Measurements from ENCODE around the gene GSTP1. TPM values are rescaled to one million over a fixed set of nuclear protein-coding genes. Genes with fewer than 3 reads are reported as not detected.

GSTP1 gene
- total and polyA plus RNA-seq, 9 of the 15 experiments (the other 6 are each of a cell fraction or from before 2014, with no cell fraction given): 592 to 2,150 (median 1,204) TPM

DNA sequence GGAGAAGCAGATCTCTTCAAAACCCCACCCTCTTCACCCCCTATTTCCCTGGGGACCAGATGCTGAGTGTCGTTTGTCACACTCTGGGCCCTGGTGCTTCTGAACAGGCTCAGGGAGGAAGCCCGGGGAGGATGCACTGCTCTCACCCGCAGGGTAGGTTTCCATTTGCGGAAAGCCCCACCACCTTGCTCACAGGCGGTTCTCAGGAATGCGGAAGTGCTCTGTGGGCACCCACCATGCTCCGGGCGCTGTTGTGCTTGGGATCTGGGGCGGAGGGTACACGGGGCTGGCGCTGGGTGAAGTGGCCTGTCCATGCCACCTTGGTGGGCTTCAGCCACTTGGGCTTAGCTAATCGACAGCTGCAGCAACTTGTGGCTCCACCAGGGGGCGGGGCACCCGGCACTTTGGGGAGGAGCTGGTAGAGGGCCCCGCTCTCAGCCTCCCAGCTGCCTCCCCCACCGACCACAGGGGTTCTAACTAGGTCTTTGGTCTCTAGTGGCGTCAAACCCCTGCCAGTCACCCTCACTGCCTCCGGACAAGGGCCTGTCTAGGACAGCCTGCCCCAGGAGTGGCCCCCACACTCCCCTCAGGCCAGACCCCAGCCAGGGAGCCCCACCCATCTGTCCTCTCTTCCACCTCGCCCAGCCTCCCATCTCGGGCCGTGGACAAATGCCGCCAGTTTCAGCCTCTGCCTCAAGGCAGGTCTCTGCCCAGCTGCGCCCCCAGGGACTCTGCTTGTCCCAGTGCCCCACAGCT lies 30.5 kb downstream of the GSTP1 start:
- peak; percentile 89 for ATAC-seq
- no peak overlapping the region for H3K4me3 ChIP-seq
- peak overlapping the region; percentile 44; the same call in 2 of the 3 replicates for H3K27ac ChIP-seq (ENCODE audit: extremely low read depth, low read depth, low read length)
- H3K4me1 ChIP-seq (replicated peaks in 1 of 2; ENCODE audit: control insufficient read depth in 2 of 2, insufficient read depth in 2 of 2, low read length in 2 of 2): peaks cover 9 to 72% of the 10 kb centered on the region in 2 experiments; a peak in 4 of 5 replicates
- WGBS (ENCODE audit: insufficient coverage, low coverage, missing lambda C conversion rate): 30% methylated on average over 19 of the region's 23 CpGs
- in situ Hi-C loops (cut with MboI) (no loop called here), intact Hi-C loops (cut with micrococcal nuclease) (no loop called here)
- POLR2A ChIA-PET: interaction anchor here (0.6 to 3.4 kb wide), 6 partner anchors 9 to 229 kb away, joined by 3 to 36 read pairs (median 4); partner anchors contain the start of gene NUDT8
- BruUV-seq (replicated peaks): no TSS peak
- H3K9ac ChIP-seq (ENCODE audit: insufficient read depth in 1 of 2, low read depth in 2 of 2, low read length in 2 of 2): peak overlapping the region; percentile 29 to 87; a peak in 3 of 4 replicates
- peak; percentile 77 for FAIRE-seq
- peak overlapping the region; percentile 64 for H2AFZ ChIP-seq (ENCODE audit: low read depth, low read length)
- peaks cover 5% of the 10 kb centered on the region; the same call in 2 of the 3 replicates for H3K79me2 ChIP-seq (ENCODE audit: control insufficient read depth, insufficient read depth, low read length)
- peaks cover 46% of the 10 kb centered on the region; the same call in 2 of the 3 replicates for H3K36me3 ChIP-seq (ENCODE audit: control insufficient read depth, insufficient read depth, low read length)
- peak overlapping the region; percentile 52 for H3K4me2 ChIP-seq (ENCODE audit: insufficient read depth, low read length)
- CTCF ChIA-PET (ENCODE audit: low intra/inter-chr PET ratio): interaction anchor here (0.6 to 1.0 kb wide), 2 partner anchors 16 to 1422 kb away, joined by 3 read pairs; partner anchors contain the start of gene NUDT8
- peak; percentile 64 to 79 (median 77) for DNase-seq (ENCODE audit: extremely low read depth in 1 of 4, low spot score in 3 of 4)
- no peaks in the 10 kb centered on the region for H4K20me1 ChIP-seq (replicated peaks; ENCODE audit: control insufficient read depth, insufficient read depth, low read length)
- H3K9me1 ChIP-seq (ENCODE audit: control insufficient read depth, insufficient read depth, low read length): no peaks in the 10 kb centered on the region
- 0 out of 2 replicates have a peak, but pooled peaks cover 2% of the 10 kb centered on the region for H3K9me3 ChIP-seq (replicated peaks; ENCODE audit: control insufficient read depth, insufficient read depth, low read depth, low read length)
- no peaks in the 10 kb centered on the region for H3K27me3 ChIP-seq (ENCODE audit: control insufficient read depth in 2 of 2, insufficient read depth in 2 of 2, low read length in 2 of 2)
- TF ChIP-seq, protein P1, sequence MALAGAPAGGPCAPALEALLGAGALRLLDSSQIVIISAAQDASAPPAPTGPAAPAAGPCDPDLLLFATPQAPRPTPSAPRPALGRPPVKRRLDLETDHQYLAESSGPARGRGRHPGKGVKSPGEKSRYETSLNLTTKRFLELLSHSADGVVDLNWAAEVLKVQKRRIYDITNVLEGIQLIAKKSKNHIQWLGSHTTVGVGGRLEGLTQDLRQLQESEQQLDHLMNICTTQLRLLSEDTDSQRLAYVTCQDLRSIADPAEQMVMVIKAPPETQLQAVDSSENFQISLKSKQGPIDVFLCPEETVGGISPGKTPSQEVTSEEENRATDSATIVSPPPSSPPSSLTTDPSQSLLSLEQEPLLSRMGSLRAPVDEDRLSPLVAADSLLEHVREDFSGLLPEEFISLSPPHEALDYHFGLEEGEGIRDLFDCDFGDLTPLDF (CRISPR knock-in tag; IDR thresholded peaks at IDR 0.05): no peak
- TF ChIP-seq DDX20 (tag; IDR thresholded peaks at IDR 0.05; ENCODE audit: low read depth) (no peak), HEY1 (CRISPR knock-in tag; IDR thresholded peaks at IDR 0.05; ENCODE audit: borderline replicate concordance) (no peak), ZNF780A (CRISPR knock-in tag; IDR thresholded peaks at IDR 0.05) (no peak), ARHGAP35 (IDR thresholded peaks at IDR 0.05; ENCODE audit: partially characterized antibody) (no peak), CBX1 (IDR thresholded peaks at IDR 0.05; ENCODE audit: low read depth) (no peak), ZNF507 (tag; conservative IDR thresholded peaks at IDR 0.05) (no peak), KLF16 (IDR thresholded peaks at IDR 0.05) (peak; percentile 29; the same call in 1 of the 2 replicates), GATA2 (CRISPR knock-in tag; IDR thresholded peaks at IDR 0.05) (no peak), MEIS2 (IDR thresholded peaks at IDR 0.05; ENCODE audit: partially characterized antibody) (no peak), SMAD2 (IDR thresholded peaks at IDR 0.05; ENCODE audit: low read depth, low read length) (no peak), HIVEP1 (CRISPR knock-in tag; IDR thresholded peaks at IDR 0.05) (no peak), RFX1 (IDR thresholded peaks at IDR 0.05) (no peak), POU5F1 (IDR thresholded peaks at IDR 0.05; ENCODE audit: borderline replicate concordance, low read depth, low read length, partially characterized antibody) (no peak), ZFPM2 (CRISPR knock-in tag; IDR thresholded peaks at IDR 0.05) (no peak), PHF21A (IDR thresholded peaks at IDR 0.05; ENCODE audit: borderline replicate concordance, low read depth) (no peak), ZC3H8 (IDR thresholded peaks at IDR 0.05) (no peak), RBM15 (IDR thresholded peaks at IDR 0.05; ENCODE audit: insufficient read depth, low read length) (no peak)
- TF ChIP-seq, protein P2, sequence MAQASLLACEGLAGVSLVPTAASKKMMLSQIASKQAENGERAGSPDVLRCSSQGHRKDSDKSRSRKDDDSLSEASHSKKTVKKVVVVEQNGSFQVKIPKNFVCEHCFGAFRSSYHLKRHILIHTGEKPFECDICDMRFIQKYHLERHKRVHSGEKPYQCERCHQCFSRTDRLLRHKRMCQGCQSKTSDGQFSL (CRISPR knock-in tag; IDR thresholded peaks at IDR 0.05): no peak; the same call in 1 of the 2 replicates
- TF ChIP-seq, protein P2 (tag; IDR thresholded peaks at IDR 0.05): no peak
- TF ChIP-seq, protein P3, sequence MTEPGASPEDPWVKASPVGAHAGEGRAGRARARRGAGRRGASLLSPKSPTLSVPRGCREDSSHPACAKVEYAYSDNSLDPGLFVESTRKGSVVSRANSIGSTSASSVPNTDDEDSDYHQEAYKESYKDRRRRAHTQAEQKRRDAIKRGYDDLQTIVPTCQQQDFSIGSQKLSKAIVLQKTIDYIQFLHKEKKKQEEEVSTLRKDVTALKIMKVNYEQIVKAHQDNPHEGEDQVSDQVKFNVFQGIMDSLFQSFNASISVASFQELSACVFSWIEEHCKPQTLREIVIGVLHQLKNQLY (CRISPR knock-in tag; conservative IDR thresholded peaks at IDR 0.05): no peak
